Stromal cell of bone marrow (primary cell): Measurements from ENCODE around the gene RAPGEF3.

Source experiments
- DNase-seq: peaks from one replicate; pipeline ENCODE4 v3.0.0-alpha.2; 2012; ENCODE audit warnings: low read depth

The RAPGEF3 gene

DNA sequence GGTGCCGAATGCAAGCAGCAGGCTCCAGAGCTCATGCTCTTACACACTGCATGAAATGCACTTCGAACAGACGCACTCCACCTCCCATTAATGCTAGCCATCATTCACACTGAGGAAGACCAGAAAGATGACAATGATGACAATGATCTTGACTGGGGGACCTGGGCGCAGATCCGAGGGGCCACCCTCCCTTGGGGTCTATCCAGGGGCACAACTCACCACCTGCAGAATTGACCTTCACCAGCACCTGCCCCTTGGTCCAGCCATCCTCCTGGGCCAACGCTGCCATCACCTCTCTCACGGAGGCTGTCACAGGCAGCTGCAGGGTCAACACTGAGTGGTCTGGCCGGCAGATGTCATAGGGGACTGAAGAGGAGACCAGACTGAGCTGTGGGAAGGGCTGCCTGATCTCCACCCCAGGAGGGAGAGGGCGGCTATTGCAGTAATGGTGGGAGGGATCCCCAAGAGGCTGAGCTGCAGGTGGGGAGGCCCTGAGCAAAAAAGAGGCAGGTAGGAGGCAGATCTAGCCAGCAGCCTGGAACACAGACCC is 15.3 kb downstream of the RAPGEF3 start:
- DNase-seq, result no peak

DNA sequence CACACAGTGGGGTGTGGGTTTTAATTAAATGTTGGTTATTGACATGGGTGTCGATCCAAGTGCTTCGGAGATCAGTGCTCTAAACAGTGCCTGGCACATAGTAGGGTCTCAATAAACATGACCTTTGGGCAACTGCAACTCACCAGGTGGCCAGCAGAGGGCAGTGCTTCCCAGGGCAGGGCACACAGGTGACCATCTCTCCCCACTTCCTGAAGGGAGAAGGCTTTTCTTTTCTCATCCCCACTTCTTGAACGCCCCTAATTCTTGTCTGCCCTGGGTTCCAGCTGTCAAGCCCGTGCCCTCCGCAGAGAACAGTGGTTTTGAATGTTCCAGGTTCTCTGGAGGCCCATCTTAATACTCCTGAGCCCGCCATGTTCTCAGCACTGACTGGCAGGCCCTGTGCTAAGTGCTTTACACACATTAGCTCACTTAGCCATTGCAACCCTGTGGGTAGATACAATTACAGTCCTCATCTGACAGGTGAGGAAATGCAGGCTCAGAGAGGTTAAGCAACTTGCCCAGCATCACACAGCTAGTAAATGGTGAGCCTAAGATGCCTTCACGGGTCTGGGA is 16.3 kb downstream of the RAPGEF3 start:
- no peak for DNase-seq

DNA sequence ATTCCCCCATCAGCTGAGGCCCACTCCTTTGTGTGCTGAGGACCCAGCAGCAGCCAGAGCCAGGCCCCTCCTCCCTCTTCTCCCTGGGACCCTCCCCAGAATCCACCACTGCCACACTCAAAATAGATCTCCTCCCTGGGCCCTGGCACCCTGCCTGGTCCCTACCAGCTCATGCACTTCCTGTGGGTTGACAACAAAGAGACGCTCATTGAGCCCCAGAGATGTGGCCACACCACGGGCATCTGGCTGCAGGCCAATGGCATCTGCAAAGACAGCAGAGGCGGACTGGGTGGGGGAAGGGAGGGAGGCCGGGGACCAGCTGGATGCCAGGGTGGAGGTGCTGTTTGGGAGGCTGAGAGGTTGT is 17.4 kb downstream of the RAPGEF3 start:
- DNase-seq, result no peak

DNA sequence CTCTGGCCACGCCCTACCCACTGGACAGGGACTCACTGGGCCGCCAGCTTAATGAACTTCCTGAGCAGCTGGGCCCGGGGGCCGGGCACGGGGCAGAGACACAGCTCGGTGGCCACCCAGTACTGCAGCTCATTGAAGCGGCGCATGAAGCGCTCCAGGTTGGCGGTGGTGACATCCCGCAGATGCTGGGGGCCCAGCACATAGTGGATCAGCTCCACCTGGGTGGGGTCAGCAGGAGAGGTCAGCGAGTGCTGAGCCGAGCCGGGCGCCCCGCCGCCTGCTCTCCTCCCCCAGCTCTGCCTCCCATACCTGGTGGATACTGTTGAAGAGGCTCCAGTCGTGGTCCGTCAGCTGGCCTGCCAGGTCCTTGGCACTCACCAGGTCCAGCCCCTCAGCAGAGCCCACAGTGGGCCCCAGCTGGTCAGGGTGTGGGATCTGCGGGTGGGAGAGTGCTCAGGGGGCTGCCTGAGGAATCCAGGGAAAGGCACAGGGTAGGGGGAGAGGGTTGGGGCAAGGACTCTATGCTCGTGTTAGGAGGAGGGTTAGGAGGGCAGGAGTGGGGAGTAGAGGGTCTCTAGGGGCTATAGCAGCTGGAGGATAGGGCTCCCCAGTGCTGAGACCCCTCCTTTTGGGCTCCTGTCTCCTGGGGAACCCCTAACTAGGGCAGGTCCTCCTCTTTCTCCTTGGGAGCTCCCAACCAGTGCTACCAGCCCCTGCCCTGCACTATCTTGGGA is 17.9 kb downstream of the RAPGEF3 start:
- DNase-seq, result no peak

DNA sequence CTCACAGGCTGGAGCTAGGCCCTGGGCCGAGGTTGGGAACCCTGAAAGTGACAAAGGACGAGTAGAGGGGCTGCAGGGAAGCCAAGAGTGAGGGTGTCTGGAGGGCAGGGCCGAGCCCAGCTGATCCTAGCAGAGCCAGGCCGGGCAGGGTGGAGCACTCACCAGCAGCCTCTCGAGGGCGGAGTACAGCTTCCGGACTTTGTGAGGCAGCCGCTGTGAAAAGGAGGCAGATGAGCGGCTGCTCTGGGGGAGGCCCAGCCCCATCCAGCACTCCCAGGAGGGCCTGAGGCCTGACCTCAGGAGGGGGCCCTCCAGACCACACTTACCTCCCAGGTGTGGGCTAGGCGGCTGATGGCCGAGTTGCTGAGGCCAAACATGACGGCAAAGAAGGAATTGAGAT is 18.7 kb downstream of the RAPGEF3 start:
- no peak for DNase-seq

DNA sequence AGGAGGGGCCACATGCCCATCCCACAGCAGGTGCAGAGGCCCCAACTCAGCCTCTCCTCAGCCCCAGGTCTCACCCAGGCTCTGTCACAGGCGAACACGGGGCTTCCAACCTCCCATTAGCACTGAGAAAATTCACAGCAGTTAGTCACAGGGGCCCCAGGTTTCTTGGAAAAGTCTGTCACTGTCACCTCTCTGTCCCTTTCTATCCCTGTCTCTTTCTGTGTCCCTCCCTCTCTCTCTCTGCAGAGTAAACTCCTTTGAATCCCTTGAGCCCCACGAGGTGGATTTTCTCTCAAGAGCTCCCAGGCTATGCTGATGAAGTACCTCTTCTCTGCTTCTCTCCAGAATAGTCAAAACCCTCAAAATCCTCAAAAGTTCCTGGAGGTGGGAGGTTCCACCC is 19.4 kb downstream of the RAPGEF3 start:
- no peak for DNase-seq

DNA sequence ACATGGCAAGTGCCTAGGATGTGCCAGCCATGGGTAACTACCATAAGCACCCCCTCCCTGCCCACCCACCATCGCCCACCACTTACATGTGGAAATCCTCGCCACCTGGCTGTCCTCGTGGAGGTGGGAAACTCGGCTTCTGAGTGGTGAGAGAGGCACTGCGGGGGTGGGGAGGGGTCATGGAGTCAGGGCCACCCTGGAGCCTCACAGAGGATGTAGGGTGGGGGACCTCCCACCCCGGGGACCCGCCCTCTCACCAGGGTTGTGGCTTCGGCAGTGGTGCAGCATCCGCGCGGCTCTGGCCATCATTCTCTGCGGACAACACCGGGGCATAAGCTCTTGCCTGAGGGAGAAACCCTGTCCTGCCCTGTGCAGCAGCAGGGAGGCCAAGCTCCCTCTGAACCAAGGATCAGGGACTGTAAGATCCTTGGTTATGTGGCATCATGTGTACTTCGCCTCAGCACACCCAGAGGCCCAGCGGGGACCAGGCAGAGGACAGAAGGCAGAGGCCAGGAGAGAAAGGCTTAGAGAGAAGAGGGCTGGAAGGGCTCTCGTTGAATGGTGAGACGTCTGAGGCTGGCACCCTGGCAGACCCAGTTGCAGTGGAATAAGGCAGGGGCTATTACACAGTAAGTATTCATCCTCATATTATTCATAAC is 20.6 kb downstream of the RAPGEF3 start:
- DNase-seq, result no peak

DNA sequence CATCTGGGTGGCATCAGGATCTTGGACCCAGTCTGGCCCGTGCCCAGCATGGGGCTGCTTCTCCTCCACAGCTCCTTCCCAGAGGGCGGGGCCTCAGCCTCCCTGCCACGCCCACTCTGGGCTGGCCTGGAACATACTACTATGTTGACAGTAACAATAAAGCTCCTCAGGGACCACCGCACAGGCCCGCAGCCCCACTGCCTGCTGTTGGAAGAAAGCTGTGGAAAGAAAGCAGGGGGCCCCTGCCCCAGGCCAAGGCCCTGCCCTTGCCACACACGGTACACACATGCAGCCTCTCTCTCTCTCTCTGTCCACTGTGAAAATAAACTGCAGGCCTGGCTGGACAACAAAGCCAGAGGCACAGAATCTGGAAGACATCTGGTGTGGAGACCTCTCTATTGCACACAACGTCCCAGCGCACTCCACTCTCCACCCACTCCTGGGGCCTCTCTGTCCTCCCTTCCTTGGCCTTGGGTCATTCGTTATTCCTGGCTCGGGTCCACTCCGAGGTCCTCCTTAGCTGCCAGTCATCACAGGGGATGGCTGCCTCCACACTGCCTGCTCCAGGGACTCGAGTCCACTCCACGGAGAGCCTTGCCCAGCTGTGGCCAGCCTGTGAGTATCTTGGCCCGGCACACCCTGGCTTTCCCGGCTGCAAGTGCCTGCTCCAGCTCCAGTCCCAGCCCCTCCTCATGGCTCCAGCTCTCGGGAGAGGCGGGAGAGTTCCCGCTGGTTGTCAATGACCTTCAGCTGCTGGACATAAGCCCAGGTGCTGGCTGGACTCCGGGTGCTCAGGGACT is 21.6 kb downstream of the RAPGEF3 start:
- DNase-seq, result peak; percentile 69

DNA sequence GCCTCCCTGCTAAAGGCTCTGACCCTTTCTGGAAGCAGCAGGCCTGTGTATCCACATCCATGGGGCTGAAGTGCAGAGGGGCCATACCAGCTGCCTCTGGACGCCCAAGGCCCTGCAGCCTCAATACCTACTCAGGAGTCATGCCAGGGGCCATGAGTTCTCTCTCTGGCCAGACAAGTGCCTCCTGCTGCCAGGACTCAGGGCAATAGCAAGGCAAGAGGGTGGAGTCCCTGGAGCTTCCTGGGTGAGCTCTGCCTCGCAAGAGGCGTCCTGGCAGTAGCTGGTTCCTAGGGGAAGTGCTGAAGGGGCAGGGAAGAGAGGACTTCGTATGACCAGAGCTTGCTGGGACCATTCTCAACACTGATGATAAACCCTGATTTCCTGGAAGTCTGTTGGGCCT is 22.5 kb downstream of the RAPGEF3 start:
- DNase-seq, result no peak

DNA sequence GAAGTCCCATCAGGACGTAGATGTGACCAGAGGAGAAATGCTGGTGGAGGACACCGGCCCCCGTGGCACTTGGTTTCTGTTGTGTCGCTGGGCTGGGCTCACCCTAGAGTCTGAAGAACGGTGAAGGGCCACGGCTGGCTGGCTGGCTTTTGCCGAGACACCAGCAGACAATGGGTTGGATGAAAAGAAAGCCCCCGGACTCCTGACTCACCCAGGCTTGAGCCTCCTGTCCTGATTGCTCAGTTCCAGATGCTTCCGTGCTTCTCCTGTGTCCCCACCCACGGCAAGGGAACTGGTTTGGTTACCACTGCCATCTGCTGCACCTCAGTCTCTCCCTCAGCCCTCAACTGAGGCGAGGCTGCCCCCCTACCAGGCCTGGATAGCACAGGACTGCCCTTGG is 23.0 kb downstream of the RAPGEF3 start:
- no peak for DNase-seq

DNA sequence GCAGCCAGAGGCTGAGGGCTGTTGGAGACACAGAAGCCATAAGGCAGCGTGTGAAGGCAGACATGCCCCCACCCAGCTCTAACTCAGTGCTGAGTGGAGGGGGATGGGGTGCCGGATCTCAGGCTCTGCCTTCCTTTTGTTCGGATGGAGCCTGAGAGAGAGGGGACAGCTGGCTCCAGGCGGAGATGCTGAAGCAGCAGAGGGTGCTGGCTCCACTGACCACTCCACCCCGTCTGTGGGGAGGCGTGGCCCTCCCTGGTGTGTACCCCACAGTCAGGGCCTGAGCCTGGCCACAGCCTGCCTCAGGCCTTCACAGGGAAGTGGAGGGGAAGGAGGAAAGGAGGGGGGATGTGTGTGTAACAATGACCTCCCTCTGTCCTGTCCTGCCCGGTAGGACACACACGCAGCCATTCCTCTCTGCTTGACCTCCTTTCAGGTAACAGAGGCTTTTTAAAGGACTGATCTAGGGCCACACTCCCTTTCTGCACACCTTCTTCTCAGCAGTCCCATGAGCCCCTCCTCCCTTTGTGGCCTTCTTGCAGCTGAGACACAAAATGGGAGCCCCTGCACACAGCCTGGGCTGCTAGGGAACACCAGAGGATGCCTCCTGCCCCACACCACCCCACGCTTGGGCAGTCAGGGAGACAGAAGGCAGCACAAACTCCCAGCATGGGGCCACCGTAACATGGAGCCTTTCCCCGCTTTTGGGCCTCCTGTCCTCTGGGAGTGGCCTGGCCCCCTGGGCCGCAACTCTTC is 23.8 kb downstream of the RAPGEF3 start:
- DNase-seq, result no peak

DNA sequence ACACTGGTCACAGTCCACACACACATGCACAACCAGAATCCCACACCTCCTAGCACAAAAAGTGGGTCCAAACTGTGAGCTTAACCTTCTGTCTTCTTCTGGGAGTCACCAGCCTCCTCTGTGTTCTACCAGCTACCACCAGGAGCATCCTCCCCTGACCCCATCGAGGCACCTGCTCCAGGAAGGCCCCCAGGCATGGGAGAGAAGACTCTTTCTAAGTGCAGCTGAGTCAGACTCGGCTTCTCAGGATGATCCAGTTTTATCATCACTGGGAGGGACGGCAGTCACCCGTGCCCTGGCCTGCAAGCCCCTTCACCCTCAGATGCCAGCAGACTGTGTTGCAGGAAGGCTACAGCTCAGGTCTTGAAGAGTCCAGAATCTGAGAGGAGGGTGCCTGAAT is 25.5 kb downstream of the RAPGEF3 start:
- DNase-seq, result no peak

DNA sequence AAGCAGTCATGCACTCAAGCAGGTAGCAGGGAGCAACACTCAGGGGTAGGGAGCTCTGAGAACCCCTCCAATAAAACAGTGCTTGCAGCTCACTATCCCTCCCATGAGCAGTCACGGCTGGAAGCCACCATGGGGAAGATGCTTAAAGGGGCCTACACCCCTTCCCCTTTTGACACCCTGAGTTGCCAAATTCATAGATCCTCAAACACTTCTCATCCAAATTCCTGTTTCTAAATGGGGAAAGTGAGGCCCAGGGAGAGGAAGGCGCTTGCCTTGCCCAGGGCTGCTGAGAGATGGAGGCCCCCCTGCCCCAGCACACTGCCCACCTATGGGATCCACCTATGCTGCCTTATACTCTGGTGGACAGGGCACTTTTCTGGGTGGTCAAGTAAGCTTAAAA is 26.2 kb downstream of the RAPGEF3 start:
- no peak for DNase-seq

DNA sequence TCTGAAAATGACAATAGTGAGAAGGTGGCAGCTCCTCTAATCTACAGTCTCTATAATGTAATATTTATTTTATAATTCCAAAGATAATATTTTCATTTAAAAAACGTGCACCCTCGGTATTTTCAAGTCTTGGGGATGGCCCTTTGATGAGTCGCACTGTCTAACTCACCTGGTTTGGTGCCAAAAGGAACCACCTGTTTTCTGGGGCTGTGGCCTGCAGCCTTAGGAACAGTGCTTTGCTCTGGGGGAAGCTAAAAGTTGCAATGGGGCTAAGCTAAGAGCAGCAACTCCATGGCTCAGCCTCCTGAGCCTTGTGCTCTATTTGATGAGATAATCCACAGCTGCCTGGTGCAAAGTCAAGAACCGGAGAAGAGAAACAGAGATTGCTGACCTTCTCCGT is 27.0 kb downstream of the RAPGEF3 start:
- no peak for DNase-seq

DNA sequence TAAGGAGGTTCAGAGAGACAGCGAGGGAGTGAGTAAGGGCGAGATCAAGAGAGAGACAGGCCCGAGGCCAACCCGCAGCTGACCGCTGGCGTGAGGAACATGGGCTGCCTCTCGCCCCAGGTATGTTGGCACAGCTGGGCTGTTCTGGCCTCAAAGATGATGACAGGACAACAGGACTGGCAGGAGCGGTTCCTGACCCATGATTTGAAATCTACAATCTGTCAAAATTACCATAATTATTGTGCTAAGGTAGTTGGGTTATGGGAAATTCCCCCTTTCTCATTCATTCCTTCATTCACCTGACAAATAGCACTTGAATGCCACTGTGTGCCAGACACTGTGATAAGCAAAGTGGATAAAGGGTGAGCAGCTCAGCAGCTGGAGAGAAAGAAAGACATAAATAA is 28.3 kb downstream of the RAPGEF3 start:
- DNase-seq, result no peak

DNA sequence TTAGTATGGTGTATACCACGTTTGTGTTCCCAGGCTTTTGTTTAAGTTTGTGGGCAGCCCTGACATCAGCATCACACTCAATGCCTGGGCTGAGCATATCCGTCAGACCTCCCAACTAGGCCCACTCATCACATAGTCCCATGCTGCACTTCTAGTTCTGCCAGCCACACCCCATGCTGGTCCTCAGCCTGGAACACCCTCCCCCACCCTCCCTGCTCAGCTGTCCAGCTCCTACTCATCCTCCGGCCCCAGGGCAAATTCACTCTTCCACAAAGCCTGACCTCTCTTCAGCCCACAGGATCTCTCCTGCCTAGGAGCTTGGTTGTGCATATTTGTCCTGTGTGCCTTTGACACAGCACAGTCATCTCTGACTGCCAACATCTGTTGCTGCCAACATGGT is 29.4 kb downstream of the RAPGEF3 start:
- DNase-seq, result peak; percentile 45

DNA sequence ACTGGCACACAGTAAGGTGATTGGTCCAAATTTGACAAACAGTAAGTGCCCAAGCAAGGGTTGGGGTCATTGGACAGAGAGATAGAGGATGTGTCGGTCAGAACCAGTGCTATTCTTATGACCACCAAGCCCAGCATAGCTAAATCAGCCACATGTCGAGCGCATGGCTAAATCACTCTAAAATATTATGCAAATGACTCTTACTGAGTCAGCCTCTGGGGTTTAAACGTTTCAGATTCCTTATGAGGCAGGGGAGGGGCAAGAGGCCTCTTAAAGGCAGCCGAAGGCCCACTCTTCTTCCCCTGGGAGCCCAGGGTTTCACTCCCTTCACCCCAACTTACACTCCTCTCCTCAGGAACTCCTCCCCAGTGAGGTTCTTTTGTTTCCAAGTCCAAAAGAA is 32.8 kb downstream of the RAPGEF3 start:
- peak; percentile 73 for DNase-seq

DNA sequence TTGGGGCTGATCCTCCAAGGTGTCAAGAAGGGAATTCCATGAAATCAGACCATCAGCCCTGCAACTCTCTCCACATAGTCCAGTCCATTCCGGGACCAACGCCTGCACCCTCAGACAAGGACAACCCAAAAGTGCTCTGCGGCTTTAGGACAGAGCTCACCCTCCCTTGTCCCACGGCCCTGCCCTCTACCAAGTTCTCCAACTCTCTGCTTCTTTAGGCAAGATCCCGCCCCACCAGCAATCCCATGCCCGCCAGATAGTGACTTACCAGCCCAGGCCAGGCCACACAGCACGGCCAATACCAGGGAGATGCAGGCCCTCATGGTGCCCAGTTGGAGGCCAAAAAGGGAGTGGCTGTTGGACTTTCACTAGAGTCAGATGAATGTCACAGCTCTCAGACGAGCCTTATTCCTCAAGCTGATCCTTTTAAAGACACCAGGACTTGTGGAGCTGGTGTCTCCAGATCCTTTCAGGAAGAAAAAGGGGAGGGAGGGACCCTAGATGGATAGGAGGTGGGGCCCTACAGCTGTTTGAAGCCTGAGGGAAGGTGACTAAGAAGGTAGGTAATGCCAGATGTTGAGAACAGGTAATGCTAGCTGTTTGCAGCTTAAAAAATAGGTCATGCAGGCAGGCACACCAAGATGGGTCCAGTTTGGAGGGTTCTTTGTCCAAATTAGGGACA is 33.4 kb downstream of the RAPGEF3 start, which contains the start of gene ENDOU:
TSS of gene ENDOU (minus strand) at position 400 of the 682 bp plus-strand sequence. CDS start at position 323, 77 bp downstream.
- no peak for DNase-seq

DNA sequence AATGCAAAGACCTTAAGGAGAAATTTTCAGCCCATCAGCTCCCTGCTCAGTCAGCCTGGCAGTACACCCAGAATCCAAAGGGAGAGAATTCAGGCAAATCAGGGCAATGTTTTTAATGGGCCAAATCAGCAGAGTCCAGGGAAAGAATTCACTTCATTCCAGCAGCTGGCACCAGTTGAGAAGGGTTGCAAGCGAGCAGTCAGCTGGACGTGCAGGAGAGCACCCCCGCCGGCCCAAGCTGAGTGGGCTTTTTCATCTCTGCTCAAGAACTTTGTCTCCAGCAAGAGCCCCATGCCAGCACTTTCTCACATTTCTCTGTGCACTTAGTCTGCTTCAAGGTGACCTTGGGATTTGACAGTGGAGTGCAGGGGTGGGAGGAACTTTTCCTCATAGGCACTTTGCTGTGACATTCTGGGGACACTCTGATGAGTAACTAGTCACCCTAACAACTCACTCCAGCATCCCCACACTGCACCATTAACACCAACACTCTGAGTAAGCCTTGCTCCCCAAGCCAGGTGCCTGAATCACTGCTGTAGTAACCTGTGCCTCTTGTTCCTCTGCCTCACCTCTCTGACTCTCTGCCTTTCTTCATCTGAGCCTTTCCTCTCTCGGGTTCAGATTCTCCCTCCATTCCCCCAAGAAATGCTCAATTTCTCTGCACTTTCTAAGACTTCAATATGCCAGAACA is 35.6 kb downstream of the RAPGEF3 start:
- no peak for DNase-seq

DNA sequence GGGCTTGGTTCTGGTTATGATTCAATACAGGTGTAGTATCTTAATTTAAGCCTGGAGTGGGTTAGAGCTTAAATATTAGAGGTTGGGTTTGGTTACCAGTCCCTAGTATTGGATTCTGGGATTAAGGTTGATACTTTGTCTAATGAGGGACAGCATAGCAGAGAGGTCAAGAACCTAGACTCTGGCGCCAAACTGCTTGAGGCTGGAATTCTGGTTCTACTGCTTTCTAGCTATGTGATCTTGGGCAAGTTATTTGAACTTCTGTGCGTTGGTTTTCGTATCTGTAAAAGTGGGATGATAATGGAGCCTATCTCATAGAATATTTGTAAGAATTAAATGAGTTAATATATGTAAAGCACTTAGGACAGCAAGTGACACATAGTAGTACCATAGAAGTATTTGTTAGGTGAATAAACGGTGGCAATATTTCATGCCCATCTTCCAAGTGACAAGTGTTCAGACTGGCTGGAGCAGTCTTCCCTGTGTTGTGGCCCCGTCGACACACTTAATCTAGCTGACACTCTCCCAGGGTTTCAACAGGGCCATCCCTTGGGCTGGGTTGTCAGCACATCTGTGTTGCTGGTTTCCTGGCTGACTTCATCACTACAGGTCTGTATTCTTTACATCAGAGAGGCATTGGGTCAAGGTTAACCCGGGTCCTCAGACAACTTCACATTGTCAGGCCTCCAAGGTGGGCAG is 36.4 kb downstream of the RAPGEF3 start:
- DNase-seq, result no peak
